ENCODE results near the gene HLCS. TPM values are rescaled to one million over a fixed set of nuclear protein-coding genes. Genes with fewer than 3 reads are reported as not detected.
"Not testable (repeated sequence)": the region's sequence is repeated elsewhere in the genome, so short reads cannot be mapped to it uniquely, and the experiment has no call there.

Gene HLCS
- total RNA-seq, 1 donor from 2014 or later: 10.3 TPM

DNA sequence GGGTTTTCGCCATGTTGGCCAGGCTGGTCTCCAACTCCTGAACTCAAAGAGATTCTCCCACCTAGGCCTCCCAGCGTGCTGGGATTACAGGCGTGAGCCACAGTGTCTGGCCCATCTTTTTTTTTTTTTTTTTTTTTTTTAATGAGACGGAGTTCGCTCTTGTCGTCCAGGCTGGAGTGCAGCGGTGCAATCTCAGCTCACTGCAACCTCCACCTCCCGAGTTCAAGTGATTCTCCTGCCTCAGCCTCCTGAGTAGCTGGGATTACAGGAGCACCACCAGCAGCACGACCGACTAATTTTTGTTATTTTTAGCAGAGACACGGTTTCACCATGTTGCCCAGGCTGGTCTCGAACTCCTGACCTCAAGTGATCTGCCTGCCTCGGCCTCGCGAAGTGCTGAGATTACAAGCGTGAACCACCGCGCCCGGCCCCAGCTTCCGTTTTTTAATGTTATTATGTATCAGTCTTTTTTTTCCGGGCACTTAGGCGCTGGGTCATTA, 22.8 kb upstream of the HLCS start:
- not testable (repeated sequence) for H3K27me3 ChIP-seq; H3K36me3 ChIP-seq; H3K9me3 ChIP-seq; H3K4me1 ChIP-seq; DNase-seq (ENCODE audit: extremely low spot score in 2 of 2)
- intact Hi-C loops (cut with DNase I): loop anchor here (2.0 kb wide), 1 partner anchor 84 kb away; the partner anchor contains the start of genes PIGP and TTC3
- Histone ChIP-seq H3K27ac (peak overlapping the region; percentile 91), H3K4me3 (peak overlapping the region; percentile 54 to 66)
- TF ChIP-seq POLR2AphosphoS5 (IDR thresholded peaks at IDR 0.05; ENCODE audit: insufficient read depth in 1 of 2, low read depth in 1 of 2): peak in 1 of 2 donors; percentile 14

DNA sequence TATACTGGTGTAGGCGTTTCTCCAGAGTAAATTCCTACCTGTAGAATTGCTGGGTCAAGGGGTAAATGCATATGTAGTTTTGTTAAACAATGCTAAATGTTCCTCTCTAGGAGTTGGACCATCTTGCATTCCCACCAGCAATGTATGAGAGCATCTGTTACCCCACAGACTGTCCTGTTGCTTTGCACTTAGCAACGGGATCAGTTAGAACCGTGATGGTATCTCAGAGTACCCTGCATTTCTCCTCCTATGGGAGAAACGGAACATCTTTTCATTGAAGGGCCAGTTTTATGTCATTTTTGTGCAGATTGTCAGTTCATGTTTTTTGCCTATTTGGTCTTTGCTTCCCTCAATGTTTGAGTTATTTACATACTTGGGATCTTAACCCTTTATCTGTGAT, 22.1 kb upstream of the HLCS start:
- H3K27ac ChIP-seq: no peak overlapping the region
- TF ChIP-seq, protein P1, sequence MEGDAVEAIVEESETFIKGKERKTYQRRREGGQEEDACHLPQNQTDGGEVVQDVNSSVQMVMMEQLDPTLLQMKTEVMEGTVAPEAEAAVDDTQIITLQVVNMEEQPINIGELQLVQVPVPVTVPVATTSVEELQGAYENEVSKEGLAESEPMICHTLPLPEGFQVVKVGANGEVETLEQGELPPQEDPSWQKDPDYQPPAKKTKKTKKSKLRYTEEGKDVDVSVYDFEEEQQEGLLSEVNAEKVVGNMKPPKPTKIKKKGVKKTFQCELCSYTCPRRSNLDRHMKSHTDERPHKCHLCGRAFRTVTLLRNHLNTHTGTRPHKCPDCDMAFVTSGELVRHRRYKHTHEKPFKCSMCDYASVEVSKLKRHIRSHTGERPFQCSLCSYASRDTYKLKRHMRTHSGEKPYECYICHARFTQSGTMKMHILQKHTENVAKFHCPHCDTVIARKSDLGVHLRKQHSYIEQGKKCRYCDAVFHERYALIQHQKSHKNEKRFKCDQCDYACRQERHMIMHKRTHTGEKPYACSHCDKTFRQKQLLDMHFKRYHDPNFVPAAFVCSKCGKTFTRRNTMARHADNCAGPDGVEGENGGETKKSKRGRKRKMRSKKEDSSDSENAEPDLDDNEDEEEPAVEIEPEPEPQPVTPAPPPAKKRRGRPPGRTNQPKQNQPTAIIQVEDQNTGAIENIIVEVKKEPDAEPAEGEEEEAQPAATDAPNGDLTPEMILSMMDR (IDR thresholded peaks at IDR 0.05): no peak
- TF ChIP-seq POLR2AphosphoS5 (IDR thresholded peaks at IDR 0.05; ENCODE audit: insufficient read depth in 1 of 2, low read depth in 1 of 2): no peak
- TF ChIP-seq POLR2A (IDR thresholded peaks at IDR 0.05): no peak
- no peak for DNase-seq (ENCODE audit: extremely low spot score in 2 of 2)
- intact Hi-C loops (cut with DNase I): loop anchor here (2.0 kb wide), 1 partner anchor 84 kb away; the partner anchor contains the start of genes PIGP and TTC3
- H3K36me3 ChIP-seq: no peaks in the 10 kb centered on the region
- no peak overlapping the region for H3K4me3 ChIP-seq
- H3K27me3 ChIP-seq: no peaks in the 10 kb centered on the region
- no peaks in the 10 kb centered on the region for H3K9me3 ChIP-seq
- H3K4me1 ChIP-seq: peaks cover 6% of the 10 kb centered on the region

DNA sequence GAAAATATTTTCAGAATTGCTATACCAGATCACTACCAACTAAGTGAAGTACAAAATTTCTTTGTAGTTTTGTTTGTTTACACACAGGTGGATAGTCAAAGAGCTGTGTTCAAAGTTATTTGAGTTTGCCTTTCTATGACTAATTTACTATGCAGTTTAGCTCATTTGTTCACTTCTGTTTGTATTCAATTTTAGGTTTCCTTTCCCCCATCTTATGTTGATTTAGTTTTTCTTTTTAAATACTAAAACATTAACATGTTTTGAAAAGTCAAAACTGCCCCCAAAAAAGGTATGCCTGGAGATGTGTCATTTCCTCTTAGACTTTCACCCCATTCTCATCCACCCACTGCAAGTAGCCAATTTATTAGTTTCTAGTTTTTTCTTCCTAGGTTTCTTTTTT, 21.4 kb upstream of the HLCS start:
- Histone ChIP-seq H3K36me3 (no peaks in the 10 kb centered on the region), H3K4me3 (no peak overlapping the region), H3K27me3 (no peaks in the 10 kb centered on the region), H3K4me1 (peaks cover 6% of the 10 kb centered on the region), H3K9me3 (no peaks in the 10 kb centered on the region), H3K27ac (no peak overlapping the region)
- intact Hi-C loops (cut with DNase I): loop anchor here (2.0 kb wide), 1 partner anchor 85 kb away; the partner anchor contains the start of genes PIGP and TTC3
- no peak for DNase-seq (ENCODE audit: extremely low spot score in 2 of 2)
- TF ChIP-seq, protein P1 (IDR thresholded peaks at IDR 0.05): no peak
- TF ChIP-seq POLR2A (IDR thresholded peaks at IDR 0.05) (no peak), POLR2AphosphoS5 (IDR thresholded peaks at IDR 0.05; ENCODE audit: insufficient read depth in 1 of 2, low read depth in 1 of 2) (no peak)

DNA sequence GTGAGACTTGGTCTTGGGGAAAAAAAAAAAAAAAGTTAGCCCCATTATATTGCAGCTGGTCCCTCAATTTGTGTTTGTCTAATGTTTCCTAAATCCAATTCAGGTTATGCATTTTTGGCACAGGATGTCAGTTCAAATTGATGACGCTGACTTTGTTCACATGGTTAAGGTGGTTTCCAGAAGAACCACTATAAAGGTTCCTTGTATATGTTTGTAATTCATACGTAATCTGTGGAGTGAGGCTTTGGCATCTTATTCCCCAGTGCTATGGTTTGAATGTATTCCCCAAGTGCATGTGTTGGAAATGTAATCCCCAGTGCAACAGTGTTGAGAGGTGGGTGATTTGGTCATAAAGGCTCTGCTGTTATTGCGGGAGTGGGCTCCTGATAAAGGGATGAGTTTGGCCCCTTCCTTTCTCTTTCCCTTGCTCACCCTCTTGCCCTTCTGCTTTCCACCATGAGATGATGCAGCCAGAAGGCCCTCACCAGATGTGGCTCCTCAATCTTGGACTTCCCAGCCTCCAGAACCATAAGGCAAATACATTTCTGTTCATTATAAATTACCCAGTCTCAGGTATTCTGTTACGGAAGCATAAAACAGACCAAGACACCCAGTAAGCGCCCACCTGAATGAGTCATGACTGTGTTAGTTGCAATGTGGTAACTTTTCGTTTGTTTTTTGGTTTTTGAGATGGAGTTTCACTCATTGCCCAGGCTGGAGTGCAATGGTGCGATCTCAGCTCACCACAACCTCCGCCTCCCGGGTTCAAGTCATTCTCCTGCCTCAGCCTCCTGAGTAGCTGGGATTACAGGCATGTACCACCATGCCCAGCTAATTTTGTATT, 19.5 kb upstream of the HLCS start:
- peaks cover 7% of the 10 kb centered on the region for H3K4me1 ChIP-seq
- TF ChIP-seq POLR2A (IDR thresholded peaks at IDR 0.05) (no peak), POLR2AphosphoS5 (IDR thresholded peaks at IDR 0.05; ENCODE audit: insufficient read depth in 1 of 2, low read depth in 1 of 2) (no peak)
- TF ChIP-seq, protein P1 (IDR thresholded peaks at IDR 0.05): no peak
- intact Hi-C loops (cut with DNase I): no loop called here

DNA sequence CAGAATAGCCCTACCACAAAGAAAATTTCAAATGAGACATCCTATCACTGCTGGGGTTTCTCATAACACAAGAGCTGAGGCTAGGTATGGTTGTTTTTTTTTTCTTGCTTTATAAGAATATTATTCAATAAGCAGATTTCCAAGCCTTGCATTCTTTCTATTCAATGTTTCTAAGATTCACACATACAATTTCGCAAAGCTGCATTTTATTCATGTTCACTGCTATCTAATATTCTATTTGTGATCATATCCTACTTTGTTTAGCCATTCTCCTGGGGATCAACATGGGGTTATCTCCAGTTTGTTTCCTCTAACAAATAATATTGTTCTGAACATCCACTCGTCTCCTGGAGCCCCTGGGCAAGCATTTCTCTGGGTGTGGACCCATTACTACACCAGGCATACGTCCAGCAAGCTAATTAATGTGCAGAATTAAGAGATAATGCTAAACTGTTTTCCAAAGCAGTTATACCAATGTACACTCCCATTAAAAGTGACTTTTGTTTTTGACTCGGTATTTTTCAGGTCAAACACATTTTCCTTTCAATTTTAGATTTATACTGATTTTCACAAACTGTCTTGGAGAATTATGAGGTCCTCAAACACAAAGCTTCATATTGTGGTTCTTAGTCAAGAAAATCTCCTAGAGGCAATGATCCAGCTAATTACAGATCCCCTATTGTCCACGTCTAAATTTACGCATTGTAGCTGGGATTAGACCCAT, 15.7 kb upstream of the HLCS start:
- TF ChIP-seq, protein P1 (IDR thresholded peaks at IDR 0.05): no peak
- TF ChIP-seq POLR2AphosphoS5 (IDR thresholded peaks at IDR 0.05; ENCODE audit: insufficient read depth in 1 of 2, low read depth in 1 of 2): no peak
- TF ChIP-seq POLR2A (IDR thresholded peaks at IDR 0.05): no peak
- peaks cover 18% of the 10 kb centered on the region for H3K4me1 ChIP-seq
- H3K27ac ChIP-seq: no peak overlapping the region
- intact Hi-C loops (cut with DNase I): no loop called here
- no peaks in the 10 kb centered on the region for H3K27me3 ChIP-seq
- no peaks in the 10 kb centered on the region for H3K36me3 ChIP-seq
- no peaks in the 10 kb centered on the region for H3K9me3 ChIP-seq
- no peak for DNase-seq (ENCODE audit: extremely low spot score in 2 of 2)
- no peak overlapping the region for H3K4me3 ChIP-seq

More for the DNA sequence above, 19.5 kb upstream of the HLCS start:
- no peak for DNase-seq (ENCODE audit: extremely low spot score in 2 of 2)
- Histone ChIP-seq H3K36me3 (no peaks in the 10 kb centered on the region), H3K27ac (no peak overlapping the region), H3K27me3 (no peaks in the 10 kb centered on the region), H3K9me3 (no peaks in the 10 kb centered on the region), H3K4me3 (no peak overlapping the region)
